ENCODE measurements around the gene DEK.

DEK gene

GRCh38 chr6:18264923-18265377 lies 620 bp upstream of the DEK start:
- no peak for TF ChIP-seq CTCF (conservative IDR thresholded peaks at IDR 0.05)
- peak overlapping the region; percentile 79 for H3K27ac ChIP-seq

- TF ChIP-seq CTCF (conservative IDR thresholded peaks at IDR 0.05), result no peak
- H3K27ac ChIP-seq, result peak overlapping the region; percentile 79
Measured at GRCh38 chr6:18263418-18264218, 712 bp downstream of the DEK start.

GRCh38 chr6:18262702-18263417 lies 1.5 kb downstream of the DEK start:
- TF ChIP-seq CTCF (conservative IDR thresholded peaks at IDR 0.05), result no peak
- no peak overlapping the region for H3K27ac ChIP-seq

GRCh38 chr6:18261877-18262276 lies 2.5 kb downstream of the DEK start:
- no peak overlapping the region for H3K27ac ChIP-seq
- TF ChIP-seq CTCF (conservative IDR thresholded peaks at IDR 0.05), result no peak

- H3K27ac ChIP-seq, result no peak overlapping the region
- TF ChIP-seq CTCF (conservative IDR thresholded peaks at IDR 0.05), result no peak
Measured at GRCh38 chr6:18260448-18261106, 3.8 kb downstream of the DEK start.

- no peak overlapping the region for H3K27ac ChIP-seq
- TF ChIP-seq CTCF (conservative IDR thresholded peaks at IDR 0.05), result no peak
Measured at GRCh38 chr6:18259675-18260447, 4.5 kb downstream of the DEK start.
